Measurements from ENCODE around the gene AHCYL2. TPM values are rescaled to one million over a fixed set of nuclear protein-coding genes. Genes with fewer than 3 reads are reported as not detected.

Gene AHCYL2
- total RNA-seq, 1 donor from 2014 or later: 14.7 TPM

GRCh38 chr7:129205126-129205818, 19.6 kb upstream of the AHCYL2 start:
- no peak overlapping the region for H3K4me3 Mint-ChIP-seq (ENCODE audit: unreplicated experiment)
- H3K27me3 Mint-ChIP-seq (ENCODE audit: low read depth, unreplicated experiment): no peaks in the 10 kb centered on the region
- H3K9me3 ChIP-seq (ENCODE audit: insufficient read depth, low read depth, low read length): no peaks in the 10 kb centered on the region
- DNase-seq (ENCODE audit: low read depth): no peak
- H3K9me3 Mint-ChIP-seq (ENCODE audit: unreplicated experiment): no peaks in the 10 kb centered on the region
- no peaks in the 10 kb centered on the region for H3K27me3 ChIP-seq (ENCODE audit: insufficient read depth, low read length)
- FAIRE-seq: no peak
- peaks cover 21% of the 10 kb centered on the region for H4K20me1 ChIP-seq (ENCODE audit: insufficient read depth, low read length)
- H3K27ac ChIP-seq (ENCODE audit: low read depth, low read length): no peak overlapping the region
- H3K36me3 Mint-ChIP-seq (ENCODE audit: low read depth, unreplicated experiment): peaks cover 17% of the 10 kb centered on the region
- no peaks in the 10 kb centered on the region for H3K4me1 ChIP-seq (ENCODE audit: insufficient read depth, low read length)
- H3K36me3 ChIP-seq (ENCODE audit: insufficient read depth, low read length): no peaks in the 10 kb centered on the region
- no peaks in the 10 kb centered on the region for H3K4me1 Mint-ChIP-seq (ENCODE audit: low read depth, unreplicated experiment)
- H3K27ac Mint-ChIP-seq (ENCODE audit: unreplicated experiment): no peak overlapping the region
- no peak overlapping the region for H3K4me2 ChIP-seq (ENCODE audit: low read length)
- H2AFZ ChIP-seq (ENCODE audit: low read depth, low read length): no peak overlapping the region
- H3K79me2 ChIP-seq (ENCODE audit: insufficient read depth, low read length): no peaks in the 10 kb centered on the region
- no peak overlapping the region for H3K4me3 ChIP-seq (ENCODE audit: insufficient read depth, low read depth, low read length)
- TF ChIP-seq CTCF (IDR thresholded peaks at IDR 0.05; ENCODE audit: insufficient read depth, low read depth, low read length): no peak
- TF ChIP-seq EZH2 (IDR thresholded peaks at IDR 0.05; ENCODE audit: insufficient read depth, low read length): no peak
- no peak overlapping the region for H3K9ac ChIP-seq (ENCODE audit: low read length)

- H3K4me3 ChIP-seq (ENCODE audit: insufficient read depth, low read depth, low read length): no peak overlapping the region
- H3K9ac ChIP-seq (ENCODE audit: low read length): no peak overlapping the region
- H3K4me1 Mint-ChIP-seq (ENCODE audit: low read depth, unreplicated experiment): no peaks in the 10 kb centered on the region
- no peak for TF ChIP-seq EZH2 (IDR thresholded peaks at IDR 0.05; ENCODE audit: insufficient read depth, low read length)
- no peak for TF ChIP-seq CTCF (IDR thresholded peaks at IDR 0.05; ENCODE audit: insufficient read depth, low read depth, low read length)
- H3K27me3 ChIP-seq (ENCODE audit: insufficient read depth, low read length): no peaks in the 10 kb centered on the region
- H3K9me3 ChIP-seq (ENCODE audit: insufficient read depth, low read depth, low read length): no peaks in the 10 kb centered on the region
- no peak overlapping the region for H3K27ac Mint-ChIP-seq (ENCODE audit: unreplicated experiment)
- no peaks in the 10 kb centered on the region for H3K9me3 Mint-ChIP-seq (ENCODE audit: unreplicated experiment)
- no peak overlapping the region for H3K4me2 ChIP-seq (ENCODE audit: low read length)
- no peak overlapping the region for H3K27ac ChIP-seq (ENCODE audit: low read depth, low read length)
- no peak overlapping the region for H2AFZ ChIP-seq (ENCODE audit: low read depth, low read length)
- peaks cover 17% of the 10 kb centered on the region for H3K36me3 Mint-ChIP-seq (ENCODE audit: low read depth, unreplicated experiment)
- H3K79me2 ChIP-seq (ENCODE audit: insufficient read depth, low read length): no peaks in the 10 kb centered on the region
- H3K27me3 Mint-ChIP-seq (ENCODE audit: low read depth, unreplicated experiment): no peaks in the 10 kb centered on the region
- FAIRE-seq (no peak), DNase-seq (ENCODE audit: low read depth) (no peak)
- no peaks in the 10 kb centered on the region for H3K36me3 ChIP-seq (ENCODE audit: insufficient read depth, low read length)
- H3K4me3 Mint-ChIP-seq (ENCODE audit: unreplicated experiment): no peak overlapping the region
- H3K4me1 ChIP-seq (ENCODE audit: insufficient read depth, low read length): no peaks in the 10 kb centered on the region
- peaks cover 21% of the 10 kb centered on the region for H4K20me1 ChIP-seq (ENCODE audit: insufficient read depth, low read length)
Measured at GRCh38 chr7:129205987-129206785, 18.6 kb upstream of the AHCYL2 start.

Data from astrocyte (in vitro differentiated cells and primary cell).